ENCODE data around the gene DNAH14. TPM values are rescaled to one million over a fixed set of nuclear protein-coding genes. Genes with fewer than 3 reads are reported as not detected.

DNAH14 gene
- total and polyA plus RNA-seq, 9 of the 15 experiments (the other 6 are each of a cell fraction or from before 2014, with no cell fraction given) = 58.4 to 142 (median 98.4) TPM

GRCh38 chr1:224883091-224883490, 46.4 kb upstream of the DNAH14 start (continued):
- TF ChIP-seq, protein P1, sequence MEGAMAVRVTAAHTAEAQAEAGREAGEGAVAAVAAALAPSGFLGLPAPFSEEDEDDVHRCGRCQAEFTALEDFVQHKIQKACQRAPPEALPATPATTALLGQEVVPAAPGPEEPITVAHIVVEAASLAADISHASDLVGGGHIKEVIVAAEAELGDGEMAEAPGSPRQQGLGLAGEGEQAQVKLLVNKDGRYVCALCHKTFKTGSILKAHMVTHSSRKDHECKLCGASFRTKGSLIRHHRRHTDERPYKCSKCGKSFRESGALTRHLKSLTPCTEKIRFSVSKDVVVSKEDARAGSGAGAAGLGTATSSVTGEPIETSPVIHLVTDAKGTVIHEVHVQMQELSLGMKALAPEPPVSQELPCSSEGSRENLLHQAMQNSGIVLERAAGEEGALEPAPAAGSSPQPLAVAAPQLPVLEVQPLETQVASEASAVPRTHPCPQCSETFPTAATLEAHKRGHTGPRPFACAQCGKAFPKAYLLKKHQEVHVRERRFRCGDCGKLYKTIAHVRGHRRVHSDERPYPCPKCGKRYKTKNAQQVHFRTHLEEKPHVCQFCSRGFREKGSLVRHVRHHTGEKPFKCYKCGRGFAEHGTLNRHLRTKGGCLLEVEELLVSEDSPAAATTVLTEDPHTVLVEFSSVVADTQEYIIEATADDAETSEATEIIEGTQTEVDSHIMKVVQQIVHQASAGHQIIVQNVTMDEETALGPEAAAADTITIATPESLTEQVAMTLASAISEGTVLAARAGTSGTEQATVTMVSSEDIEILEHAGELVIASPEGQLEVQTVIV (CRISPR knock-in tag; IDR thresholded peaks at IDR 0.05; ENCODE audit: borderline replicate concordance) = no peak
- no peak for TF ChIP-seq RBM34 (IDR thresholded peaks at IDR 0.05; ENCODE audit: borderline replicate concordance, insufficient read depth, low read length)
- TF ChIP-seq KLF13 (tag; IDR thresholded peaks at IDR 0.05; ENCODE audit: borderline replicate concordance, low read depth) = no peak

DNA sequence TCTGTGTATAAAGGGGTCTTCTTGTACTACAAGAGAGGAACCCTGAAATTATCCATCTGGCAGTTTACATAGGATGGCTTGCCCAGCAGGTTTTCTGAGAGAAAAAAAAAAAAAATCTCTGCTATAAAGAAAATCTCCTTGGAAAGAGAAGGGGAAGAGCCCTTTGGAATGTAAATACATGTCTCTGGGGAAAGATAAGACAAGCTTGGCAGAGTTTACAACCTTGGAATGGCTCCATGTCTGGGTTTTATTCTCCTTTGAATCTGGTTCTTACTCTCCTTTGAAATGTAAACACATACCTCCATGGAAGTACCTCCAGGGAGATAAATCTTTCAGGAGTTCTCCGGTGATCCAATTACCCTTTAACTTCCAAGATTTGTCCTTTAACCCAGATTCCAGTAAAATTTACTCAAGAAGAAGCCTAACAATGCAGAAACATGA, 45.1 kb upstream of the DNAH14 start:
- no peak for ATAC-seq
- POLR2A ChIA-PET = interaction anchor here (0.8 to 1.0 kb wide), 3 partner anchors 9 to 16 kb away, joined by 3 to 4 read pairs (median 3); no protein-coding TSS in a partner anchor
- no peak for TF ChIP-seq NBN (IDR thresholded peaks at IDR 0.05; ENCODE audit: low read depth)
- no peak for TF ChIP-seq ZNF174 (CRISPR knock-in tag; IDR thresholded peaks at IDR 0.05)
- TF ChIP-seq, protein P2, sequence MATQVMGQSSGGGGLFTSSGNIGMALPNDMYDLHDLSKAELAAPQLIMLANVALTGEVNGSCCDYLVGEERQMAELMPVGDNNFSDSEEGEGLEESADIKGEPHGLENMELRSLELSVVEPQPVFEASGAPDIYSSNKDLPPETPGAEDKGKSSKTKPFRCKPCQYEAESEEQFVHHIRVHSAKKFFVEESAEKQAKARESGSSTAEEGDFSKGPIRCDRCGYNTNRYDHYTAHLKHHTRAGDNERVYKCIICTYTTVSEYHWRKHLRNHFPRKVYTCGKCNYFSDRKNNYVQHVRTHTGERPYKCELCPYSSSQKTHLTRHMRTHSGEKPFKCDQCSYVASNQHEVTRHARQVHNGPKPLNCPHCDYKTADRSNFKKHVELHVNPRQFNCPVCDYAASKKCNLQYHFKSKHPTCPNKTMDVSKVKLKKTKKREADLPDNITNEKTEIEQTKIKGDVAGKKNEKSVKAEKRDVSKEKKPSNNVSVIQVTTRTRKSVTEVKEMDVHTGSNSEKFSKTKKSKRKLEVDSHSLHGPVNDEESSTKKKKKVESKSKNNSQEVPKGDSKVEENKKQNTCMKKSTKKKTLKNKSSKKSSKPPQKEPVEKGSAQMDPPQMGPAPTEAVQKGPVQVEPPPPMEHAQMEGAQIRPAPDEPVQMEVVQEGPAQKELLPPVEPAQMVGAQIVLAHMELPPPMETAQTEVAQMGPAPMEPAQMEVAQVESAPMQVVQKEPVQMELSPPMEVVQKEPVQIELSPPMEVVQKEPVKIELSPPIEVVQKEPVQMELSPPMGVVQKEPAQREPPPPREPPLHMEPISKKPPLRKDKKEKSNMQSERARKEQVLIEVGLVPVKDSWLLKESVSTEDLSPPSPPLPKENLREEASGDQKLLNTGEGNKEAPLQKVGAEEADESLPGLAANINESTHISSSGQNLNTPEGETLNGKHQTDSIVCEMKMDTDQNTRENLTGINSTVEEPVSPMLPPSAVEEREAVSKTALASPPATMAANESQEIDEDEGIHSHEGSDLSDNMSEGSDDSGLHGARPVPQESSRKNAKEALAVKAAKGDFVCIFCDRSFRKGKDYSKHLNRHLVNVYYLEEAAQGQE (IDR thresholded peaks at IDR 0.05; ENCODE audit: borderline replicate concordance) = no peak
- TF ChIP-seq, protein P2 (CRISPR knock-in tag; IDR thresholded peaks at IDR 0.05; ENCODE audit: low read depth) = no peak
- TF ChIP-seq MAFF (IDR thresholded peaks at IDR 0.05; ENCODE audit: low read length) = no peak
- no peak for TF ChIP-seq SUPT5H (IDR thresholded peaks at IDR 0.05)
- TF ChIP-seq GATAD2B (IDR thresholded peaks at IDR 0.05; ENCODE audit: borderline replicate concordance) = no peak

More for the DNA sequence above, 45.1 kb upstream of the DNAH14 start:
- Histone ChIP-seq H2AFZ (ENCODE audit: low read depth, low read length) (no peak overlapping the region), H3K4me3 (no peak overlapping the region), H3K4me2 (ENCODE audit: insufficient read depth, low read length) (no peak overlapping the region), H3K9me3 (replicated peaks; ENCODE audit: control insufficient read depth, insufficient read depth, low read depth, low read length) (no peaks in the 10 kb centered on the region), H3K4me1 (replicated peaks in 1 of 2; ENCODE audit: control insufficient read depth in 2 of 2, insufficient read depth in 2 of 2, low read length in 2 of 2) (no peaks in the 10 kb centered on the region), H3K9me1 (ENCODE audit: control insufficient read depth, insufficient read depth, low read length) (no peaks in the 10 kb centered on the region), H3K27ac (ENCODE audit: extremely low read depth, low read depth, low read length) (no peak overlapping the region), H3K27me3 (ENCODE audit: control insufficient read depth in 2 of 2, insufficient read depth in 2 of 2, low read length in 2 of 2) (peaks cover 0 to 2% of the 10 kb centered on the region in 2 experiments; a peak in 1 of 5 replicates), H3K36me3 (ENCODE audit: control insufficient read depth, insufficient read depth, low read length) (no peaks in the 10 kb centered on the region), H3K9ac (ENCODE audit: insufficient read depth in 1 of 2, low read depth in 2 of 2, low read length in 2 of 2) (no peak overlapping the region), H3K79me2 (ENCODE audit: control insufficient read depth, insufficient read depth, low read length) (no peaks in the 10 kb centered on the region), H4K20me1 (replicated peaks; ENCODE audit: control insufficient read depth, insufficient read depth, low read length) (no peaks in the 10 kb centered on the region)
- CTCF ChIA-PET (ENCODE audit: low intra/inter-chr PET ratio) = no interaction called here
- DNase-seq (ENCODE audit: extremely low read depth in 1 of 4, low spot score in 3 of 4) (no peak), FAIRE-seq (no peak)
- intact Hi-C loops (cut with micrococcal nuclease) = no loop called here
- 5% methylated on average over 1 of the region's 1 CpG for WGBS (ENCODE audit: insufficient coverage, low coverage, missing lambda C conversion rate)
- in situ Hi-C loops (cut with MboI) = no loop called here
- BruUV-seq (replicated peaks) = no TSS peak

Data from K562 (cell line).